ENCODE results near the gene AURKB.
A peak's percentile ranks its signal among the peaks of the same experiment; 100 is the strongest.

Gene AURKB

GRCh38 chr17:8189041-8189710 is 21.2 kb downstream of the AURKB start:
- peak overlapping the region; percentile 54 for H3K4me3 ChIP-seq (ENCODE audit: low read depth, low read length)
- TF ChIP-seq MAX (IDR thresholded peaks at IDR 0.05; ENCODE audit: low read depth, low read length) (no peak), MYC (IDR thresholded peaks at IDR 0.05; ENCODE audit: low read depth, low read length) (no peak), POLR2A (IDR thresholded peaks at IDR 0.05; ENCODE audit: extremely low read depth, insufficient read length) (no peak)
- TF ChIP-seq, protein P1, sequence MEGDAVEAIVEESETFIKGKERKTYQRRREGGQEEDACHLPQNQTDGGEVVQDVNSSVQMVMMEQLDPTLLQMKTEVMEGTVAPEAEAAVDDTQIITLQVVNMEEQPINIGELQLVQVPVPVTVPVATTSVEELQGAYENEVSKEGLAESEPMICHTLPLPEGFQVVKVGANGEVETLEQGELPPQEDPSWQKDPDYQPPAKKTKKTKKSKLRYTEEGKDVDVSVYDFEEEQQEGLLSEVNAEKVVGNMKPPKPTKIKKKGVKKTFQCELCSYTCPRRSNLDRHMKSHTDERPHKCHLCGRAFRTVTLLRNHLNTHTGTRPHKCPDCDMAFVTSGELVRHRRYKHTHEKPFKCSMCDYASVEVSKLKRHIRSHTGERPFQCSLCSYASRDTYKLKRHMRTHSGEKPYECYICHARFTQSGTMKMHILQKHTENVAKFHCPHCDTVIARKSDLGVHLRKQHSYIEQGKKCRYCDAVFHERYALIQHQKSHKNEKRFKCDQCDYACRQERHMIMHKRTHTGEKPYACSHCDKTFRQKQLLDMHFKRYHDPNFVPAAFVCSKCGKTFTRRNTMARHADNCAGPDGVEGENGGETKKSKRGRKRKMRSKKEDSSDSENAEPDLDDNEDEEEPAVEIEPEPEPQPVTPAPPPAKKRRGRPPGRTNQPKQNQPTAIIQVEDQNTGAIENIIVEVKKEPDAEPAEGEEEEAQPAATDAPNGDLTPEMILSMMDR (IDR thresholded peaks at IDR 0.05; ENCODE audit: low read depth, low read length) = no peak
- no peak for DNase-seq (ENCODE audit: low read depth)

- no peak for DNase-seq (ENCODE audit: low read depth)
- TF ChIP-seq MYC (IDR thresholded peaks at IDR 0.05; ENCODE audit: low read depth, low read length) (no peak), POLR2A (IDR thresholded peaks at IDR 0.05; ENCODE audit: extremely low read depth, insufficient read length) (no peak), MAX (IDR thresholded peaks at IDR 0.05; ENCODE audit: low read depth, low read length) (no peak)
- TF ChIP-seq, protein P1 (IDR thresholded peaks at IDR 0.05; ENCODE audit: low read depth, low read length) = no peak
- peak overlapping the region; percentile 54 for H3K4me3 ChIP-seq (ENCODE audit: low read depth, low read length)
These were observed 22.0 kb downstream of the AURKB start for GRCh38 chr17:8188263-8188839.

DNA sequence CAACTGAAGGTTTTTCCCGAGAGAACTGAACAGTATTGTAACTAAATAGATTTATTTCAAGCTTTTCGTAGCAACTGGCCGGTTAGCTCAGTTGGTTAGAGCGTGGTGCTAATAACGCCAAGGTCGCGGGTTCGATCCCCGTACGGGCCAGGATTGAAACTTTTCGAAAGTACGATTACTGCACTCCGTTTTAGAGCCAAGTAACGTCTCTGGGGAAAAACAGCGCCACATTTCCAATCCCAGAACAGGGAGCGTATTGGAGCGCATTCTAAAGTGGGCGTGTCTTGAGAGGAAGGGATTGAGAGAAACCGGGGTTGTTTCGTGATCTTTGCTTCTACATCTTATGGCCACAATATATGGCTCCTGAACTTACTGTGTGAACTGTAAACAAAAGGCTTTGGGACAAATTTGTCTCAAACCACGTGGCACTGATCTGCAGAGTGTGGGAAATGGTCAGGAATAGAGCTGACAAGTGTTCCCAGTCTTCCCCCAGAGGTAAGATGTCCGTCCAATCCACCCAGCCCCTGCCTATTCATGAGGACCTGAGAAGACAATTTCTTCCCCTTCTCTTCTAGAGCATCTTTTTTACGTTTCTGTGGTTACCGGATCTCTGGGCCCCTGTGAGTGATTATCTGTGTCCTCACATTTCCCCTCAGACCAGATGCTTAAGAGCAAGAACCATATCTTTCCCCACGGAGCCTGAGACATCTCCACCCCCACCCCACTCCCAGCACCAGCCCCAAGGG is 22.7 kb downstream of the AURKB start:
- TF ChIP-seq, protein P1 (IDR thresholded peaks at IDR 0.05; ENCODE audit: low read depth, low read length) = no peak
- TF ChIP-seq MAX (IDR thresholded peaks at IDR 0.05; ENCODE audit: low read depth, low read length) (peak; percentile 77), POLR2A (IDR thresholded peaks at IDR 0.05; ENCODE audit: extremely low read depth, insufficient read length) (no peak)
- H3K4me3 ChIP-seq (ENCODE audit: low read depth, low read length) = peak overlapping the region; percentile 57
- peak; percentile 97 for DNase-seq (ENCODE audit: low read depth)

DNA sequence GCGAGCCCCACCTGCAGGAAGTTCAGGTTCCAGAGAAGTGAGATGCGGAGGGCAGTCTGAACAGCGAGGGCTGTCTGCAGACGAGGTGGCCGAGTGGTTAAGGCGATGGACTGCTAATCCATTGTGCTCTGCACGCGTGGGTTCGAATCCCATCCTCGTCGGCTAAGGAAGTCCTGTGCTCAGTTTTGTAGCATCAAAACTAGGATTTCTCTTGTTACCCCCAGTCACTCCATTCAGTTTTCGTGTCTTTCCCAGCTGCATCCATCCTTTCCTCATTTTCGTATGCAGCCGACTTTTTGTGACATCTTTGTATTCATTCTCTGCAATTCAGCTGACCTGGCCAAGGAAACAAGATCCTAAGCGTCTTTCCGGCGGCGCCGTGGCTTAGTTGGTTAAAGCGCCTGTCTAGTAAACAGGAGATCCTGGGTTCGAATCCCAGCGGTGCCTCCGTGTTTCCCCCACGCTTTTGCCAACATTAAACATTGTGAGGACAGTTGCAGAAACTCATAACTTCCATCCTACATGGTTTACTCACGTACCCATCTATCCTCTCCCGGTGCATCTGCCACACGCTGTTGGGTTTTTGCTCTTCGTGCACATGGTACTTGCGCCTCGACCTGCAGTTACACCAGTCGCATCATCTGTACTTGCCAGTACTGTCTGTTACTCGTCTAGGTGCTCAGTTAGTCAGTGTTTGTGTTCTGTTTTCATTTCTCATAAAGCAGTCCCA is 23.4 kb downstream of the AURKB start:
- peak overlapping the region; percentile 73 for H3K4me3 ChIP-seq (ENCODE audit: low read depth, low read length)
- TF ChIP-seq, protein P1 (IDR thresholded peaks at IDR 0.05; ENCODE audit: low read depth, low read length) = no peak
- TF ChIP-seq MAX (IDR thresholded peaks at IDR 0.05; ENCODE audit: low read depth, low read length) (no peak), MYC (IDR thresholded peaks at IDR 0.05; ENCODE audit: low read depth, low read length) (no peak; the same call in 1 of the 2 replicates), POLR2A (IDR thresholded peaks at IDR 0.05; ENCODE audit: extremely low read depth, insufficient read length) (no peak)
- peak; percentile 88 for DNase-seq (ENCODE audit: low read depth)

DNA sequence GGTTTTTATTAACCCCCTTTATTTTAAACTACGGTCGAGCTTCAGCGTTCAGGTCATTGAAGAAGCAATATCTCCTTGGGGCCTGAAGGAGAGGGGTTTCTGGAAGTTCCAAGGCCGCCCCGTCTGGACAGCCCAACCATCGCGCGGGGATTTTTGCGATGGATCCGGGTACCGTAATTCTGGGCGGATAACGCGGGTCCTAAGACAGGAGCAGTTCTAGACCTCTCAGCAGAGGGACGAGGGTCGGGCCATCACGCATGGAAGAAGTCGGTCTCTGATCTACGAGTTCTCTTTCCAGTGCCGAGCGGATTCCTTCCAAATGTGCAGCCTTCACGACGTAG is 24.0 kb downstream of the AURKB start:
- no peak for DNase-seq (ENCODE audit: low read depth)
- TF ChIP-seq MYC (IDR thresholded peaks at IDR 0.05; ENCODE audit: low read depth, low read length) = no peak
- H3K4me3 ChIP-seq (ENCODE audit: low read depth, low read length) = peak overlapping the region; percentile 73

Data from NB4 (cell line).